Spleen (tissue), 7 donors: Measurements from ENCODE around the gene PLB1.

ENCODE experiments used
- POLR2AphosphoS5 ChIP-seq, 3 donors: sonication (generic); formaldehyde crosslinking; IDR thresholded peaks; one replicate each; pipeline ENCODE4 v1.5.1; 2017; ENCODE audit warnings: antibody characterized with exemption in 3 of 3
- TF ChIP-seq, protein P1 (sequence below), 11 experiments: fragments of 200-600 bp in 7 of 11; fragments of 450-650 bp in 4 of 11; sonication (generic) in 4 of 11; IDR thresholded peaks in 8 of 11; conservative IDR thresholded peaks in 3 of 11; 1 replicate in 7 of 11; 2 replicates in 4 of 11; pipeline versions ENCODE4 v1.4.0 to v1.8.0; 2016 to 2021; ENCODE audit warnings: antibody characterized with exemption in 11 of 11, inconsistent platforms in 4 of 11, mild to moderate bottlenecking in 1 of 11
- donor health status: DM: no; HTN: no; CAD: no; lungs with moderate emphysema.
- donor health status: DM: no; HTN: no; CAD: no.
- donor health status: DM: no; HTN: no; CAD: no.

DNA sequence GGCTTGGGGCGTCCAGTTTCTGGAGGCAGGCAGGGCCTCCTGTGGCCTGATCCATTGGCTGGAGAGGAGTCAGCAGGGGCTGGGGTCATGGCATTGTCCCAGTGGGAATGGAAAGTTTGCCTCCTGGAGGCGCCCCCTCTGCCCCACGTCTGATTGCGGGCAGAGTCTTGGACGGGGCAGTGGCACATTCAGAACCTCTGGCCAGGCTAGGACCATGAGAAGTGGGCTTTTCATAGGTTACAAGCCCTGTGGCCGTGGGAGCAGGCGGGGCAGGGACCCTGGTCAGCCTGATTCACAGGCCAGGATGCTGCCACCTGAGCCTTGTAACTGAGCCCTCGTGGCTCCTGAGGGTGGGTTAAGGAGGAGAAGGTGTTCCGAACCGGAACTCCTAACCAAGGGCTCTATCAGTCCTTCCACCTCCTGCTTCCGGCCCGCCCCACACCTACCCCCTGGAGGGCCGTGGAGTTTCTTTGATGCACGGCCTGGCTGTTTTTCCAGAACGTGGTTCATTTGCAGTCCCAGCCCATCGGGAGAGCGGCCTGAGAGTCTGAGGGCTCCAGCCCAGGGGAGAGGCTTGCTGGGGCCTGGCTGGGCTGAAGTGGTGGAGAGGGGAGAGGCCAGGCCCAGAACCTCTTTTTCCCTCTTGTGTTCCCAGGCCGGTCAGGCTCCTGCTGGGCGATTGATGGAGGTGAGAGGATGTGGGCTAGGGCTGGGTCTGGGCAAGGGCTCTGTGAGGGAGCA, 43.9 kb upstream of the PLB1 start:
- TF ChIP-seq, protein P1, sequence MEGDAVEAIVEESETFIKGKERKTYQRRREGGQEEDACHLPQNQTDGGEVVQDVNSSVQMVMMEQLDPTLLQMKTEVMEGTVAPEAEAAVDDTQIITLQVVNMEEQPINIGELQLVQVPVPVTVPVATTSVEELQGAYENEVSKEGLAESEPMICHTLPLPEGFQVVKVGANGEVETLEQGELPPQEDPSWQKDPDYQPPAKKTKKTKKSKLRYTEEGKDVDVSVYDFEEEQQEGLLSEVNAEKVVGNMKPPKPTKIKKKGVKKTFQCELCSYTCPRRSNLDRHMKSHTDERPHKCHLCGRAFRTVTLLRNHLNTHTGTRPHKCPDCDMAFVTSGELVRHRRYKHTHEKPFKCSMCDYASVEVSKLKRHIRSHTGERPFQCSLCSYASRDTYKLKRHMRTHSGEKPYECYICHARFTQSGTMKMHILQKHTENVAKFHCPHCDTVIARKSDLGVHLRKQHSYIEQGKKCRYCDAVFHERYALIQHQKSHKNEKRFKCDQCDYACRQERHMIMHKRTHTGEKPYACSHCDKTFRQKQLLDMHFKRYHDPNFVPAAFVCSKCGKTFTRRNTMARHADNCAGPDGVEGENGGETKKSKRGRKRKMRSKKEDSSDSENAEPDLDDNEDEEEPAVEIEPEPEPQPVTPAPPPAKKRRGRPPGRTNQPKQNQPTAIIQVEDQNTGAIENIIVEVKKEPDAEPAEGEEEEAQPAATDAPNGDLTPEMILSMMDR (IDR thresholded peaks at IDR 0.05 in 8 of 11, conservative IDR thresholded peaks at IDR 0.05 in 3 of 11), result no peak
- no peak for TF ChIP-seq POLR2AphosphoS5 (IDR thresholded peaks at IDR 0.05)
